Measurements from ENCODE around the gene CORIN.

The CORIN gene

GRCh38 chr4:47674144-47674543 is 163.7 kb downstream of the CORIN start:
- H3K4me3 ChIP-seq (IDR thresholded peaks at IDR 0.05; ENCODE audit: insufficient read depth, low read depth, low read length): no peak overlapping the region
- no peaks in the 10 kb centered on the region for H4K20me1 ChIP-seq (ENCODE audit: insufficient read depth)
- no peaks in the 10 kb centered on the region for H3K79me2 ChIP-seq (ENCODE audit: insufficient read depth, low read depth)
- no peaks in the 10 kb centered on the region for H3K4me1 ChIP-seq (ENCODE audit: low read depth, poor library complexity, severe bottlenecking)
- no peak overlapping the region for H2AFZ ChIP-seq (ENCODE audit: low read depth)
- no peak overlapping the region for H3K4me2 ChIP-seq
- no peaks in the 10 kb centered on the region for H3K27me3 ChIP-seq (ENCODE audit: insufficient read depth, low read depth)
- no peak overlapping the region for H3K27ac ChIP-seq
- no peak for TF ChIP-seq CTCF (conservative IDR thresholded peaks at IDR 0.05; ENCODE audit: low read depth, low read length)
- no peak overlapping the region for H3K9ac ChIP-seq
- no peaks in the 10 kb centered on the region for H3K36me3 ChIP-seq (ENCODE audit: insufficient read depth)

GRCh38 chr4:47672696-47673095 is 165.2 kb downstream of the CORIN start:
- no peaks in the 10 kb centered on the region for H3K4me1 ChIP-seq (ENCODE audit: low read depth, poor library complexity, severe bottlenecking)
- H3K9ac ChIP-seq: no peak overlapping the region
- H3K27me3 ChIP-seq (ENCODE audit: insufficient read depth, low read depth): no peaks in the 10 kb centered on the region
- H3K4me3 ChIP-seq (IDR thresholded peaks at IDR 0.05; ENCODE audit: insufficient read depth, low read depth, low read length): no peak overlapping the region
- H3K36me3 ChIP-seq (ENCODE audit: insufficient read depth): no peaks in the 10 kb centered on the region
- no peaks in the 10 kb centered on the region for H3K79me2 ChIP-seq (ENCODE audit: insufficient read depth, low read depth)
- TF ChIP-seq CTCF (conservative IDR thresholded peaks at IDR 0.05; ENCODE audit: low read depth, low read length): no peak
- H3K4me2 ChIP-seq: no peak overlapping the region
- no peak overlapping the region for H3K27ac ChIP-seq
- H2AFZ ChIP-seq (ENCODE audit: low read depth): no peak overlapping the region
- H4K20me1 ChIP-seq (ENCODE audit: insufficient read depth): no peaks in the 10 kb centered on the region

GRCh38 chr4:47669946-47670345 is 167.9 kb downstream of the CORIN start:
- Histone ChIP-seq H3K79me2 (ENCODE audit: insufficient read depth, low read depth) (no peaks in the 10 kb centered on the region), H3K27me3 (ENCODE audit: insufficient read depth, low read depth) (no peaks in the 10 kb centered on the region), H3K9ac (no peak overlapping the region), H3K4me1 (ENCODE audit: low read depth, poor library complexity, severe bottlenecking) (no peaks in the 10 kb centered on the region), H2AFZ (ENCODE audit: low read depth) (no peak overlapping the region), H3K4me2 (no peak overlapping the region), H3K36me3 (ENCODE audit: insufficient read depth) (no peaks in the 10 kb centered on the region), H4K20me1 (ENCODE audit: insufficient read depth) (no peaks in the 10 kb centered on the region), H3K27ac (no peak overlapping the region), H3K4me3 (IDR thresholded peaks at IDR 0.05; ENCODE audit: insufficient read depth, low read depth, low read length) (no peak overlapping the region)
- no peak for TF ChIP-seq CTCF (conservative IDR thresholded peaks at IDR 0.05; ENCODE audit: low read depth, low read length)

GRCh38 chr4:47668810-47669408 is 169.0 kb downstream of the CORIN start:
- Histone ChIP-seq H2AFZ (ENCODE audit: low read depth) (no peak overlapping the region), H3K4me1 (ENCODE audit: low read depth, poor library complexity, severe bottlenecking) (no peaks in the 10 kb centered on the region), H3K36me3 (ENCODE audit: insufficient read depth) (no peaks in the 10 kb centered on the region), H4K20me1 (ENCODE audit: insufficient read depth) (no peaks in the 10 kb centered on the region), H3K79me2 (ENCODE audit: insufficient read depth, low read depth) (no peaks in the 10 kb centered on the region), H3K4me3 (IDR thresholded peaks at IDR 0.05; ENCODE audit: insufficient read depth, low read depth, low read length) (no peak overlapping the region), H3K9ac (no peak overlapping the region), H3K27ac (no peak overlapping the region), H3K4me2 (no peak overlapping the region), H3K27me3 (ENCODE audit: insufficient read depth, low read depth) (no peaks in the 10 kb centered on the region)
- TF ChIP-seq CTCF (conservative IDR thresholded peaks at IDR 0.05; ENCODE audit: low read depth, low read length): peak; percentile 74

Data from KMS-11 (cell line).